GM12875 (cell line): Measurements from ENCODE around the gene PIK3R3.

ENCODE experiments used
- H3K4me3 ChIP-seq: one replicate; pipeline ENCODE4 v1.5.1; 2011; ENCODE audit warnings: low read depth, low read length, control low read depth
- TF ChIP-seq, protein P1 (sequence below): IDR thresholded peaks from 2 replicates; pipeline ENCODE4 v1.5.1; 2011; ENCODE audit warnings: low read depth, mild to moderate bottlenecking, control low read depth, inconsistent platforms, low read length, moderate library complexity, borderline replicate concordance; ENCODE audit not compliant: insufficient read depth

The PIK3R3 gene

GRCh38 chr1:46026531-46026930 is 105.9 kb downstream of the PIK3R3 start:
- H3K4me3 ChIP-seq = no peak overlapping the region
- TF ChIP-seq, protein P1, sequence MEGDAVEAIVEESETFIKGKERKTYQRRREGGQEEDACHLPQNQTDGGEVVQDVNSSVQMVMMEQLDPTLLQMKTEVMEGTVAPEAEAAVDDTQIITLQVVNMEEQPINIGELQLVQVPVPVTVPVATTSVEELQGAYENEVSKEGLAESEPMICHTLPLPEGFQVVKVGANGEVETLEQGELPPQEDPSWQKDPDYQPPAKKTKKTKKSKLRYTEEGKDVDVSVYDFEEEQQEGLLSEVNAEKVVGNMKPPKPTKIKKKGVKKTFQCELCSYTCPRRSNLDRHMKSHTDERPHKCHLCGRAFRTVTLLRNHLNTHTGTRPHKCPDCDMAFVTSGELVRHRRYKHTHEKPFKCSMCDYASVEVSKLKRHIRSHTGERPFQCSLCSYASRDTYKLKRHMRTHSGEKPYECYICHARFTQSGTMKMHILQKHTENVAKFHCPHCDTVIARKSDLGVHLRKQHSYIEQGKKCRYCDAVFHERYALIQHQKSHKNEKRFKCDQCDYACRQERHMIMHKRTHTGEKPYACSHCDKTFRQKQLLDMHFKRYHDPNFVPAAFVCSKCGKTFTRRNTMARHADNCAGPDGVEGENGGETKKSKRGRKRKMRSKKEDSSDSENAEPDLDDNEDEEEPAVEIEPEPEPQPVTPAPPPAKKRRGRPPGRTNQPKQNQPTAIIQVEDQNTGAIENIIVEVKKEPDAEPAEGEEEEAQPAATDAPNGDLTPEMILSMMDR = no peak

DNA sequence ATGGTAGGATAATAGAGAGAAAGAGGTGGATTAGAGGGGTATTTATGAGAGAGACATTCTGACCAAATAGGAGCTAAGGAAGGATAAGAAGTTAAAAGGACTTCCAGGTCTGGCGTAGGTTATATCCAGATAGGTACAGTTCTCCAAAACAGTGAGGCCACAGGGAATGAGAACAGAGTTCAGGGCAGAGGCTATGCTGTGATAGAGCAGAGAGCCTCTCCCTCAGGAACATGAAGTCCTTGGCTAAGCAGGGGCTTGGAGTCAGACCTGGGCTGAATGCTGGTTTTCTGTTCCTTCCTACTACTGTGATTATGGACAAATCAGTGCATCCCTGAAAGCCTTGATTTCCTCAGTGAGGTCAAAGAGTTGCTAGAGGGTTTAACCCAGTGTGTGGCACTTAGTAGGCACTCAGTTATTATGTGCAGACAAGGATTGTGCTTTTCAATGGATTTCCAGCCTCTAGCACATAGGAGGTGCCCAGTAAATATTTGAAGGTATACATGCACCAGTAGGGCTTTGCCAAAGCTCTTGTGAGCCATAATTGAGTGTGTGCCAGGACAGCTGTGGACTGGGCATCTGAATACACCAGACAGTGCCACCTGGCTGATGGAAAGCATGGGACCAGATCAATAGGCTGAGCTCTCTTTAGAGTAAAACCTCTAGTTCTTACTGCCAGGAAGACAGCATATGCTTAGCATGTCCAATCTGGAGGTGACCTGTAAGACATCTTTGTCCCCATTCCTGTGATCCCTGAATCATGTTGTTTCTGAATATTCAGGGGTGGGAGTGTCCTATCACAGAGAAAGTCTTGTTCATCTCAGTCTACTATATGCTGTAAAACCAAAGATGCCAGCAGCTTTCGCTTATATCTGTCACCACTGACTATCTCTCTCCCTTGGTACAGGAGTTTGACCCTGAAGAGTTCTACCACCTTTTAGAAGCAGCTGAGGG is 111.1 kb downstream of the PIK3R3 start:
- no peak overlapping the region for H3K4me3 ChIP-seq
- TF ChIP-seq, protein P1 = no peak

DNA sequence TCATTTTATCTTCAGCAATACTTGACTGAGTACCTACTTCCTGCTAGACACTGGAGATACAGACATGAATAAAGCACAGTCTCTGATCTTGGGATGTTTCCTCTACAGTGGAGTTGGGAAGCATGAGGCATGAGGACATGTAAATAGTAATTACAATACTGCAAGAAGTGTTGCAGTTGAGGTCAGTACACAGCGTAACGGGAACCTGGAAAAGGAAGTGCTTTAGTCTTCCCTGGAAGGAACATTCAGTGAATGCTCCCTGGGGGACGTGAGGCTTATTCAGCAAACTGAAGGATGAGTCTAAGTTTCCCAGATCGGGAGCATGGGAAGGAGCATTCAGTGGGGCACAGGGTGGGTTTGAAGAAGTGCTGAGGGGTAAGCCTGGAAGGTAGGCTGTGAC is 112.4 kb downstream of the PIK3R3 start:
- TF ChIP-seq, protein P1 = no peak
- no peak overlapping the region for H3K4me3 ChIP-seq

GRCh38 chr1:46019348-46019747 is 113.1 kb downstream of the PIK3R3 start:
- TF ChIP-seq, protein P1 = no peak
- H3K4me3 ChIP-seq = no peak overlapping the region

DNA sequence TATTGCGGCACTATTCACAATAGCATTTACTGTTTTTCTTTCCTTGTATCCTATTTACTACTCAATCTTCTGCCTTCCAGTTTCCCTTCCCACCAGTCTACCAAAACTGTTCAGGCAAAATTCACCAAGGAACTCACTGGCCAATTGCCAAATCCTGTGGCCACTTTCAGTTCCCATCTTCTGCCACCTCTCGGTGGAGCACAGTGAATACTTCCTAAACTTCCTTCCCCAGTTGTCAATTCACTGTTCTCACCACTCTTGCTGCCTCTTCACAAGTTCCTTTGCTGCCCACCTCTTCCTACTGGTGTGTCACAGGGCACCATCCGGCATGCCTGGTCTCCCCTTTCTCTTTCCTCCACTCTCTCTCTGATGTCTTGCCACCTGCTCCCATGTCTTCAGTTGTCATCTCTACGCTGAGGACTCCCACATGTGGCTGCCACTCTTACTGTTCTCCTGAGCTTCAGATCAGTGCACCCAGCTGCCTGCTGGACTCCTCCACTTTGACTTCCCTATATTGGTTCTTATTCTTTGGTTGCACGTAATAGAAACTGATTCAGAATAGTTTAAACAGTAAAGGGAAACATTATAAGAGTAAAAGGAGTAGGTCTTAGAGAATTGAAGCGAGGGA is 114.4 kb downstream of the PIK3R3 start:
- TF ChIP-seq, protein P1 = no peak
- H3K4me3 ChIP-seq = no peak overlapping the region

DNA sequence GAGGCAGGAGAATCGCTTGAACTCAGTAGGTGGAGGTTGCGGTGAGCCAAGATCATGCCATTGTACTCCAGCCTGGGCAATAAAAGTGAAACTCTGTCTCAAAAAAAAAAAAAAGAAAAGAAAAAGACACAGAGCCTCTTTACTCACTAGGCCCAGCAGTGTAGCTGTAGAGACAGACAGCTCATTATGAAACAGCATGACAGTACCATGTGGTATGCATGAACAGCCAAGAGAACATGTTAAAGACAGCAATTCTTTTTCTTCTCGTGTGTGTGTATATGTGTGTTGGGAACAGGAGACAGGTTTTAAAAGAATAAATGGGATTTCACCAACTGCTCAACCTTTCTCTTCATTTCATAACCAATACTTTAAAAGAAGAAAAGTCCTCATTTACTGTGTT is 118.8 kb downstream of the PIK3R3 start:
- H3K4me3 ChIP-seq = no peak overlapping the region
- TF ChIP-seq, protein P1 = no peak
